AG09309 (cell line): ENCODE data around the gene ZNF385D.

ENCODE experiments used
- DNase-seq: peaks from one replicate; pipeline ENCODE4 v3.0.0-alpha.2; 2010; ENCODE audit warnings: low read depth
- H3K4me3 ChIP-seq: 2 replicates; pipeline ENCODE4 v1.5.1; 2011; ENCODE audit warnings: mild to moderate bottlenecking, low read depth, low read length, moderate library complexity; ENCODE audit not compliant: control insufficient read depth
- CTCF ChIP-seq: IDR thresholded peaks from 2 replicates; pipeline ENCODE4 v1.5.1; 2011; ENCODE audit warnings: mild to moderate bottlenecking, low read depth, low read length, inconsistent platforms; ENCODE audit not compliant: insufficient read depth, control insufficient read depth; ENCODE audit errors: missing control alignments

ZNF385D gene

GRCh38 chr3:21620511-21621155 is 130.4 kb downstream of the ZNF385D start:
- TF ChIP-seq CTCF = no peak
- DNase-seq = no peak
- H3K4me3 ChIP-seq = no peak overlapping the region

- no peak for DNase-seq
- H3K4me3 ChIP-seq = no peak overlapping the region
- TF ChIP-seq CTCF = no peak
Observed at GRCh38 chr3:21618695-21619094, 132.3 kb downstream of the ZNF385D start.

GRCh38 chr3:21613372-21614070 is 137.5 kb downstream of the ZNF385D start:
- DNase-seq = no peak
- TF ChIP-seq CTCF = no peak
- no peak overlapping the region for H3K4me3 ChIP-seq

GRCh38 chr3:21601178-21601577 is 149.8 kb downstream of the ZNF385D start:
- TF ChIP-seq CTCF = no peak
- no peak for DNase-seq
- H3K4me3 ChIP-seq = no peak overlapping the region

DNA sequence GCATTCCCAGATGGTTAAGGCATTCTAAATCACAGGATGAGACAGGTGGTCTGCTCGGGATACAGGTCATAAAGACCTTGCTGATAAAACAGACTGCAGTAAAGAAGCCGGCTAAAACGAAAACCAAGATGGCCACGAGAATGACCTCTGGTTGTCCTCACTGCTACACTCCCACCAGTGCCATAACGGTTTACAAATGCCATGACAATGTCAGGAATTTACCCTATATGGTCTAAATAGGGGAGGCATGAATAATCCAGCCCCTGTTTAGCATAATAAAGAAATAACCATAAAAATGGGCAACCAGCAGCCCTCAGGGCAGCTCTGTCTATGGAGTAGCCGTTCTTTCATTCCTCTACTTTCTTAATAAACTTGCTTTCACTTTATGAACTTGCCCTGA is 151.1 kb downstream of the ZNF385D start:
- no peak for TF ChIP-seq CTCF
- no peak overlapping the region for H3K4me3 ChIP-seq
- no peak for DNase-seq

DNA sequence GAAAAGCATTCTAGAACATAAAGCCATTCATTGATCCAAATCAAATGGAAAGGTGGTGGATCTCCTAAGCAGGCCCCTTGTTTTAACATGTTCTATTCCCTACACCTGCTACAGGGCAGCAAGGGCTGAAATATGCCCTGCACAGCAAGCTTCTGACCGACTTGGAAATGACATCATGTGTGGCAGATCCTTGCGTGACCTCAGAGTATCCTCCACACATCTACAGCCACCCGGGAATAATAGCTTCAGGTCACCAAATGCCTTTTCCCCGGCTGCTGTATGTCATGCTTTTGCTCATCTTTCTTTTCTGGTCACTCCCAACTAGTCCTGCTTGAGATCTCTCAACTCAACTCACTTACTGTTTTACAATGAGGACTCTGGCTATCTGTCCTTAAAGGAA is 158.2 kb downstream of the ZNF385D start:
- no peak overlapping the region for H3K4me3 ChIP-seq
- no peak for TF ChIP-seq CTCF
- no peak for DNase-seq
